Epithelial cell of proximal tubule (primary cell): ENCODE measurements around the gene PDE6B. TPM values are rescaled to one million over a fixed set of nuclear protein-coding genes. Genes with fewer than 3 reads are reported as not detected.

Experiments
- DNase-seq: peaks from one replicate; pipeline ENCODE4 v3.0.0-alpha.2; 2011; ENCODE audit warnings: low read depth
- H3K4me3 ChIP-seq: 2 replicates; pipeline ENCODE4 v1.5.1; 2011; ENCODE audit warnings: low read depth, mild to moderate bottlenecking, low read length
- total RNA-seq: library from RNA; depleted of rRNA; stranded (reverse); fragments of >200 nt; gene quantifications from 2 replicates; pipeline ENCODE4 v1.2.3, GENCODE V29; 2015
- TF ChIP-seq, protein P1 (sequence below): conservative IDR thresholded peaks from 2 replicates; pipeline ENCODE4 v1.5.1; 2012; ENCODE audit warnings: low read depth, mild to moderate bottlenecking, low read length

The PDE6B gene
- total RNA-seq, 1 donor from 2014 or later: 5.7 TPM

DNA sequence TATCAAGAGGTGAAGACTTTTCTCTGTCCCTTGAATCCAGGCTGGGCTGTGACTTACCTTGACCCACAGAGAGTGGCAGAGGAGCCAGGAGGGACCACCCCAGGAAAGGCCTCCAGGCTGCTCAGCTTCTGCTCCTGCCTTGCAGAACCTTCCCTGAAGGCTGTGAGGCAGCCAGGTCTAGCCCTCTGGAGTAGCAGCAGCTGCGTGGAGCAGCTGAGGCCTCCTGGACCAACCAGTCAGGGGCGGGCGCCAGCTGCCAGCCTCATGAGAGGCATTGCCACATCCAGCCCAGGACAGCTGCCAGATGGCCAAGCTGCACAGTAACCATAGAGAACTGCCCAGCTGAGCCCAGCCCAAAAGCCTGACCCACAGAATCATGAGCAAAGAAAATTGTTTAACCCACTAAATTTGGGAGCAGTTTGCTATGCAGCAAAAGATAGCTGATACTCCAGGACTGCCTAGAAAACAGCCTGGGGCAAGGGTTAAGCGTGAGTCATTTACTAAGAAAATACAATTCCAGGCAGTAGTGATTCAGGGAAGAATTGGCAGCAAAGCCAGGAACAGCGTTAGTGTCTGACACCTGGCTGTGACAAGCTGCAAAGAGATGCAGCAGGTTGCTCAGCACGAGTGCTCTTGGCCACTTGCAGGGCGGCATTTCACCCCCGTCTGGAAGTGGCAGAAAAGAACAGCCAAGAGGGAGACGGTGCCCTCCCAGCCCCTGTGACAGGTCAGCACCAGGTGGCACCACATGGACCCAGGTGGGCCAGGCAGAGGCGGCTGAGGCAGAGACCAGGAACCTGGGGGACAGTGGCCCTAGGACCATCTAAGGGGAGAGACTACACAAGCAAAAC, 14.7 kb upstream of the PDE6B start:
- no peak overlapping the region for H3K4me3 ChIP-seq
- peak; percentile 51 for DNase-seq
- TF ChIP-seq, protein P1, sequence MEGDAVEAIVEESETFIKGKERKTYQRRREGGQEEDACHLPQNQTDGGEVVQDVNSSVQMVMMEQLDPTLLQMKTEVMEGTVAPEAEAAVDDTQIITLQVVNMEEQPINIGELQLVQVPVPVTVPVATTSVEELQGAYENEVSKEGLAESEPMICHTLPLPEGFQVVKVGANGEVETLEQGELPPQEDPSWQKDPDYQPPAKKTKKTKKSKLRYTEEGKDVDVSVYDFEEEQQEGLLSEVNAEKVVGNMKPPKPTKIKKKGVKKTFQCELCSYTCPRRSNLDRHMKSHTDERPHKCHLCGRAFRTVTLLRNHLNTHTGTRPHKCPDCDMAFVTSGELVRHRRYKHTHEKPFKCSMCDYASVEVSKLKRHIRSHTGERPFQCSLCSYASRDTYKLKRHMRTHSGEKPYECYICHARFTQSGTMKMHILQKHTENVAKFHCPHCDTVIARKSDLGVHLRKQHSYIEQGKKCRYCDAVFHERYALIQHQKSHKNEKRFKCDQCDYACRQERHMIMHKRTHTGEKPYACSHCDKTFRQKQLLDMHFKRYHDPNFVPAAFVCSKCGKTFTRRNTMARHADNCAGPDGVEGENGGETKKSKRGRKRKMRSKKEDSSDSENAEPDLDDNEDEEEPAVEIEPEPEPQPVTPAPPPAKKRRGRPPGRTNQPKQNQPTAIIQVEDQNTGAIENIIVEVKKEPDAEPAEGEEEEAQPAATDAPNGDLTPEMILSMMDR: no peak

DNA sequence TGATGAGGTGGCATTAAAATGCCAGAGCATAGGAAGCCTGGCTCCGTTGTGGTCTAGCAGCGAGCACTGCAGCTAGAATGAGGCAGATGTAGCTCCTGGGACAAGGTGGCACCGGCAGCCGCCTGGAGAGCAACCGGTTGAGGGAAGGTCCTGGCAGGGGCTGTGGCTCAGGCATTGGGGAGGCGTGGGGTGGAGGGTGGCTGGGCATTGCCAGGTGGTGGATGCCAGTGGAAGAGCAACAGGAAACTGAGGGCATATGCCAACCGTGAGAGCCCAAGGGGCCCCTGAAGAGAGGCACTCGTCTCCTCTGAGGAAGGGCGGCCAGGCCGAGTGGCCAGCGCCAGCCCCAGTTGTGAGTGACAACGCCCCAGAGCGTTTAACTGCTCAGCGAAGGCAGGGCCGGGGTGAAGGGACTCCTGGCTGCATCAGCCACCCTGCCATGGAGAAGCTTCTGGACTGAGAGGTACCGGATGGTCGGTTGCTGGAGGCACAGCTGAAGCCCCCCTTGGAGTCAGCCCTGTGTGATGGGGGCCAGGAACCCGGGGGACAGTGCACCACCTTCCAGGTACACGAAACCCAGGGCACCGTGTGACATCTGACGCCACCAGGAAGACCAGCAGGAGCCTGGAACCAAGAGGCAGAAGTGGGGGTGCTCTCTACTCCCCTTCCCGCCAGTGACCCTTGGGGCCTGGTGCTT, 13.2 kb upstream of the PDE6B start:
- no peak for DNase-seq
- no peak overlapping the region for H3K4me3 ChIP-seq
- TF ChIP-seq, protein P1: no peak

DNA sequence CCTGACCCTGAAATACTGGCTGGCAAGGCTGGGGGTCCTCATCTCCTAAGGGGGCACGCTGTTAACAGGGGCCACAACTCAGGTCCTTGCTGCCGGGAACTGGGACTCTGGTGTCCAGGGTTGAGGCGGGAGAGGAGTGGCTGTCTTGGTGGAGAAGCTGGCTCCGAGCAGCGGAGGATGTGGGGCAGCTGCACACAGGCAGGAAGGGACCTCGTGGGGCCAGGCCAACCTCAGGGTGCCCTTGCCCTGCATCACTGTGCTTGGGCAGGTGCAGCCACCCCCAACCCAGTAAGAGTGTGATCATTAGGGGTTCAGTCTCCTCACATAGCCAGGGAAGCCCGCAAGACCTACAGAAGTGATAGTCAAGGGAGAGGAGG, 12.6 kb upstream of the PDE6B start:
- TF ChIP-seq, protein P1: no peak

DNA sequence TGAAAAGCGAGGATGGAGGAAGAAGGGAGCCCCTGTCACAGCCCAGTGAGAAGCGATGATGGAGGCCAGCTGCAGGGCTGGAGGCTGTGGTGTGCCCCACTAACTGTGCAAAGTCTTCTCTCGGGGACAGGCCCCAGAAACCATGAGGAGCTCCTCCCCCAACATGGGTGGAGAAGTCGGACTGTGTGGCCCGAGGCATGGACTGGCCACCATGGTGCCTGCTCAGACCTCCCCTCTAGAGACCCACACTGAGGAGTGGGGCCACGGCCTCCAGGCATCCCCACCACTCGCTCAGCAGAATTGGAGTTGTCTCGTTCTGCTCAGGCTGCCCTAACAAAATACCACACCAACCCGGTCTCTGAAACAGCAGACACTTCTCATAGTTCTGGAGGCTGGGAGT, 12.2 kb upstream of the PDE6B start:
- TF ChIP-seq, protein P1: no peak
- H3K4me3 ChIP-seq: no peak overlapping the region
- no peak for DNase-seq

More for the DNA sequence above, 12.6 kb upstream of the PDE6B start:
- DNase-seq: no peak
- H3K4me3 ChIP-seq: no peak overlapping the region

DNA sequence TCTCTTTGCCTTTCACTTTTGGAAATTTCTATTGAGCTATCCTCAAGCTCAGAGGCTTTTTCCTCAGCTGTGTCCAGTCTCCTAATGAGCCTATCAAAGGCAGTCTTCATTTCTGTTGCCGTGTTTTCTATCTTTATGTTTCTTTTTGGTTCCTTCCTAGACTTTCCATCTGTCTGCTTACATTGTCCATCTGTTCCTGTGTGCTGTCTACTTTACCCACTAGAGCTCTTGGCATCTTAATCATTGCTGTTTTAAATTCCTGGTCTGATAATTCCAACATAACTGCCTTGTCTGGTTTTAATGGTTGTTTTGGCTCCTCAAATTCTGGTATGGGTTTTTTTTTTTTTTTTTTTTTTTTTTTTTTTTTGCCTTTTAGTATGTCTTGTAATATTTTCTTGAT, 9.3 kb upstream of the PDE6B start:
- DNase-seq: no peak

DNA sequence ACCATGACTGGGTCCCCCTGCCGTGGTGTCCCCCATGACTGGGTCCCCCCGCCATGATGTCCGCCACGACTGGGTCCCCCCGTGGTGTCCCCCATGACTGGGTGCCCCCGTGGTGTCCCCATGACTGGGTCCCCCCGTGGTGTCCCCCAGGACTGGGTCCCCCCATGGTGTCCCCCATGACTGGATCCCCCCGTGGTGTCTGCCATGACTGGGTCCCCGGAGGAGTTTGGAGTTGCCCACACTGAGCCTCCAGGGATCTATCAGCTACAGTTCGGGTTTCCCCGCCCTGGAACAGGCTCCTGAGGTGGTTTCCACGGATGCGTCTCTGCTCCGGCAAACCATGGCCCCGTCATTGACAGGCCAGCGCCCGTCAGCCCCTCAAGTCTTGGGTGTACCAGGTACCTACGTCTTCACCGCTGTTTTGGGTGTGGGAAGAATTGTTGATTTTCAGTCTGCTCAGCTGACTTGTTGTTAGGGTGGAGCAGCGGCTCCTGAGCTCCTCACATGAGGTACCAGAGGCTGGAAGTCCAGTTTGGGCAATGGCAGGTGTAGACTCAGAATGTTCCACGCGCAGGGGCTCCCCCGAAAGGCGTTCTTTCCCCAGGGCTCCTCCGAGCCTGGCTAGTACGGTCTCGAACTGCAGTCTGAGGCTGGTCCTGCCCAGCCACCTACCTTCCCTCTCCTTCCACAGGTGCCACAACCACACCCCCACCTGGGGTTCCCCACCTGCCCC, 8.3 kb upstream of the PDE6B start:
- H3K4me3 ChIP-seq: no peak overlapping the region
- DNase-seq: no peak
- TF ChIP-seq, protein P1: no peak

More for the DNA sequence above, 9.3 kb upstream of the PDE6B start:
- H3K4me3 ChIP-seq: no peak overlapping the region
- TF ChIP-seq, protein P1: no peak
